Lower lobe of right lung (tissue), 2 donors: Measurements from ENCODE around the gene CFAP53. TPM values are rescaled to one million over a fixed set of nuclear protein-coding genes. Genes with fewer than 3 reads are reported as not detected.
A peak's percentile ranks its signal among the peaks of the same experiment; 100 is the strongest.

Experiments
- ATAC-seq, 2 donors: fragments of 200-7000 bp; cut with Tn5 transposase; one replicate each; pipeline ENCODE4 v1.9.1; 2020 to 2022; ENCODE audit warnings: mild to moderate bottlenecking in 2 of 2, moderate library complexity in 2 of 2
- DNase-seq: peaks from one replicate; pipeline ENCODE4 v3.0.0-alpha.2; 2020
- H3K27ac ChIP-seq: fragments of 200-600 bp; one replicate; pipeline ENCODE4 v1.8.0; 2022
- H3K27me3 ChIP-seq: fragments of 200-600 bp; one replicate; pipeline ENCODE4 v1.8.0; 2022; ENCODE audit warnings: low read depth
- H3K36me3 ChIP-seq: fragments of 200-600 bp; one replicate; pipeline ENCODE4 v1.8.0; 2022; ENCODE audit warnings: mild to moderate bottlenecking
- H3K4me1 ChIP-seq: fragments of 200-600 bp; one replicate; pipeline ENCODE4 v1.8.0; 2022
- H3K4me3 ChIP-seq: fragments of 200-600 bp; one replicate; pipeline ENCODE4 v1.8.0; 2022; ENCODE audit warnings: mild to moderate bottlenecking
- H3K9me3 ChIP-seq: fragments of 200-600 bp; one replicate; pipeline ENCODE4 v1.8.0; 2022
- CTCF ChIP-seq: fragments of 200-600 bp; IDR thresholded peaks from one replicate; pipeline ENCODE4 v1.8.0; 2022; ENCODE audit warnings: antibody characterized with exemption, mild to moderate bottlenecking
- intact Hi-C: fragments of 100-400 bp; cut with DNase I; formaldehyde crosslinking; loops from one replicate; pipeline ENCODE4 v1.11.0; 2022
- total RNA-seq: library from RNA; stranded (reverse); fragmentation: NEBNext Ultra II Directional; extraction: Animal tissue kit (Norgen Biotek cat#: 25700); gene quantifications from one replicate; pipeline ENCODE4 v1.2.1, GENCODE V29; 2021
- donor health status: DM: no; HTN: yes; CAD: no; lungs with severe emphysema.

CFAP53 gene
- total RNA-seq, 1 donor from 2014 or later = 3.7 TPM

DNA sequence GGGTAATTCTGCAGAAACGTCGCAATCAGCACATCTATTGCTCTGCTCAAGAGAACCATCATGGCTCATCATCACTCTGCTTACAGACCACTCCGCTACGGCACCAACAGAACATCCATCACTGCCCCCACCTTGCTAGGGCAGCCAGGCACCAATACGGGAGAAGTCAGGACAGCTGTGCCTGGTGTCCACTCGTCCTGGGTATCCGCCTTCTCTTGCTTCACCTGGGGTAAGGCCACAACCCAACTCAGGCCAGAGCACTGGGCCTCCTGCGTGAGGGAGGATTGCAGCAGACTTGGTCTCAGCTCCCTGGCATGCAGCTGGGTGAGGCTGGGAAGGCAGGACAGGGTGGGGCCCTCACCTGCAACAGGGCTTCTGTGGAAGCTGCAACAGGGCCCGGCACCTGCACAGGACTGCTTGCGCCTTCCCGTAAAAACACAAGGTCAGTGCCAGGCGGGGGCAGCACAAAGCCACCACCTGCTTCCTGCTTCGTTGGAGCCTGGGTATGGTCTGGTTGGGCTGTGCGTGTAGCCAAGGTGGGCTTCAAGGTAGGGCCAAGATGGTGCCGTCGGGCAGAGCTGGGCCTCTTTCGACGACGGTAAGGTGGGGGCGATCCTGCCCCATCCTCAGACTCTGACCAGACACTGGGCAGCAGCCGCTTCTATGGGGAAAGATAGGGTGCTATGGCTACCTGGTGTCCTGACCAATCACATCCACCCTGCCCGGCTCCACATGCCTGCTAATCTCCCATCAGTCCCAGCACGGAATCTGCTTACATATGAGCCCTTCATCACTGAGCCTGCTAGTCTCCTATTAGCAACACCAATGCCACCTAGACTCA lies 7.1 kb upstream of the CFAP53 start:
- DNase-seq (no peak), ATAC-seq (no peak)
- no peak overlapping the region for H3K27ac ChIP-seq
- TF ChIP-seq CTCF = no peak
- H3K36me3 ChIP-seq = peaks cover 95% of the 10 kb centered on the region
- no peaks in the 10 kb centered on the region for H3K9me3 ChIP-seq
- no peaks in the 10 kb centered on the region for H3K4me1 ChIP-seq
- intact Hi-C loops = no loop called here
- no peaks in the 10 kb centered on the region for H3K27me3 ChIP-seq
- no peak overlapping the region for H3K4me3 ChIP-seq

GRCh38 chr18:50272568-50272967 lies 6.3 kb upstream of the CFAP53 start:
- no peak for DNase-seq
- Histone ChIP-seq H3K9me3 (no peaks in the 10 kb centered on the region), H3K27me3 (no peaks in the 10 kb centered on the region), H3K4me1 (peaks cover 5% of the 10 kb centered on the region), H3K27ac (no peak overlapping the region), H3K4me3 (no peak overlapping the region), H3K36me3 (peaks cover 88% of the 10 kb centered on the region)
- TF ChIP-seq CTCF = no peak
- intact Hi-C loops = no loop called here
- ATAC-seq = no peak

GRCh38 chr18:50268022-50268747 lies 1.9 kb upstream of the CFAP53 start:
- peak; percentile 92 for DNase-seq
- intact Hi-C loops = no loop called here
- TF ChIP-seq CTCF = peak; percentile 82
- Histone ChIP-seq H3K27ac (peak overlapping the region; percentile 78), H3K36me3 (peaks cover 45% of the 10 kb centered on the region), H3K9me3 (no peaks in the 10 kb centered on the region), H3K4me3 (peak overlapping the region; percentile 62), H3K4me1 (peaks cover 23% of the 10 kb centered on the region), H3K27me3 (no peaks in the 10 kb centered on the region)
- ATAC-seq = peak; percentile 86 to 89

GRCh38 chr18:50262977-50263376 lies 3.3 kb downstream of the CFAP53 start:
- Histone ChIP-seq H3K27me3 (no peaks in the 10 kb centered on the region), H3K4me1 (peaks cover 22% of the 10 kb centered on the region), H3K9me3 (no peaks in the 10 kb centered on the region), H3K27ac (no peak overlapping the region), H3K4me3 (no peak overlapping the region), H3K36me3 (no peaks in the 10 kb centered on the region)
- no peak for DNase-seq
- TF ChIP-seq CTCF = no peak
- no peak for ATAC-seq
- intact Hi-C loops = no loop called here

DNA sequence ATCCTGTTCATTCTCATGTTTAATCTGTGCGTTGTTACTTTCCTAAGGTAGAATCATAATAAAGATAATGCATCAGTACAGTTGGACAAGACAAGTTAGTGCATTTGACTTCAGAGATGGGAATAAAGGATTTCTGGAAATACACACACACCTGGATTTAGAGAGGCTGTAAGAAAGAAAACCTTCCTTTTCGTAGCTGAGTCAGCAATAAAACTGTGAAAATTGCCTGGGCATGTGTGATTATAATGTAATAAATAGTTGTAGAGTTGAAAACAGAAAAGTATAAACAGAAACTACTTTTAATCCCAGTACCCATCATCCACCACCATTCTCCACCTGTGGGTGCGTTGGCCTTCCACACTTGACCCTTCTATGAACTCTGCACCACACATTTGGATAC lies 15.4 kb downstream of the CFAP53 start:
- no peak for DNase-seq
- TF ChIP-seq CTCF = no peak
- no peak for ATAC-seq
- H3K9me3 ChIP-seq = no peaks in the 10 kb centered on the region
- no peak overlapping the region for H3K27ac ChIP-seq
- H3K27me3 ChIP-seq = no peaks in the 10 kb centered on the region
- H3K4me1 ChIP-seq = no peaks in the 10 kb centered on the region
- H3K4me3 ChIP-seq = no peak overlapping the region
- H3K36me3 ChIP-seq = no peaks in the 10 kb centered on the region
- intact Hi-C loops = no loop called here
